Gastroesophageal sphincter (tissue), 4 donors: ENCODE results near the gene PUS1. TPM values are rescaled to one million over a fixed set of nuclear protein-coding genes. Genes with fewer than 3 reads are reported as not detected.

Source experiments
- ATAC-seq: fragments of 150-250 bp; one replicate; pipeline ENCODE4 v1.9.1; 2016; ENCODE audit warnings: mild to moderate bottlenecking, moderate library complexity
- H3K27ac ChIP-seq, 4 donors: fragments of 200-600 bp; sonication (generic) in 3 of 4; 1 replicate in 3 of 4; 2 replicates in 1 of 4; pipeline ENCODE4 v1.5.1; 2016 to 2019
- H3K27me3 ChIP-seq: fragments of 200-600 bp; sonication (generic); one replicate; pipeline ENCODE4 v1.5.1; 2019
- H3K36me3 ChIP-seq, 2 donors: fragments of 200-600 bp; sonication (generic); one replicate each; pipeline ENCODE4 v1.5.1; 2019; ENCODE audit warnings: control low read depth in 1 of 2
- H3K4me1 ChIP-seq, 3 donors: fragments of 200-600 bp; sonication (generic); 1 replicate in 2 of 3; 2 replicates in 1 of 3; pipeline ENCODE4 v1.5.1; 2016 to 2019; ENCODE audit warnings: control low read depth in 2 of 3
- H3K4me3 ChIP-seq, 2 donors: fragments of 200-600 bp; sonication (generic); one replicate each; pipeline ENCODE4 v1.5.1; 2019; ENCODE audit warnings: mild to moderate bottlenecking in 1 of 2, moderate library complexity in 1 of 2
- H3K9me3 ChIP-seq, 3 donors: fragments of 200-600 bp; sonication (generic); one replicate each; pipeline ENCODE4 v1.5.1; 2017 to 2019; ENCODE audit warnings: control low read depth in 2 of 3
- CTCF ChIP-seq, 4 experiments: fragments of 200-600 bp in 2 of 4; fragments of 450-650 bp in 2 of 4; sonication (generic) in 1 of 4; IDR thresholded peaks; one replicate each; pipeline ENCODE4 v1.5.1; 2017 to 2019; ENCODE audit warnings: antibody characterized with exemption in 4 of 4, mild to moderate bottlenecking in 2 of 4, moderate library complexity in 2 of 4
- EP300 ChIP-seq: sonication (generic); formaldehyde crosslinking; IDR thresholded peaks from one replicate; pipeline ENCODE4 v1.6.1; 2017; ENCODE audit warnings: antibody characterized with exemption, mild to moderate bottlenecking
- POLR2A ChIP-seq, 2 donors: fragments of 450-650 bp; IDR thresholded peaks; one replicate each; pipeline ENCODE4 v1.6.1; 2017; ENCODE audit warnings: antibody characterized with exemption in 2 of 2, mild to moderate bottlenecking in 2 of 2, moderate library complexity in 1 of 2
- POLR2AphosphoS5 ChIP-seq: sonication (generic); formaldehyde crosslinking; IDR thresholded peaks from one replicate; pipeline ENCODE4 v1.6.1; 2017; ENCODE audit warnings: antibody characterized with exemption
- WGBS, 2 donors: methylation state at CpG; one replicate each; pipeline ENCODE4 v1.1.5; 2018; ENCODE audit warnings: low coverage in 1 of 2; 5-methylcytosine and 5-hydroxymethylcytosine counted together
- total RNA-seq, 4 donors: library from RNA; depleted of rRNA; stranded (reverse); fragments of >200 nt; gene quantifications; one replicate each; pipeline ENCODE4 v1.1.0, GENCODE V29; 2016

Gene PUS1
- total RNA-seq, 4 donors from 2014 or later: 7.2 to 28.2 (median 13.1) TPM

DNA sequence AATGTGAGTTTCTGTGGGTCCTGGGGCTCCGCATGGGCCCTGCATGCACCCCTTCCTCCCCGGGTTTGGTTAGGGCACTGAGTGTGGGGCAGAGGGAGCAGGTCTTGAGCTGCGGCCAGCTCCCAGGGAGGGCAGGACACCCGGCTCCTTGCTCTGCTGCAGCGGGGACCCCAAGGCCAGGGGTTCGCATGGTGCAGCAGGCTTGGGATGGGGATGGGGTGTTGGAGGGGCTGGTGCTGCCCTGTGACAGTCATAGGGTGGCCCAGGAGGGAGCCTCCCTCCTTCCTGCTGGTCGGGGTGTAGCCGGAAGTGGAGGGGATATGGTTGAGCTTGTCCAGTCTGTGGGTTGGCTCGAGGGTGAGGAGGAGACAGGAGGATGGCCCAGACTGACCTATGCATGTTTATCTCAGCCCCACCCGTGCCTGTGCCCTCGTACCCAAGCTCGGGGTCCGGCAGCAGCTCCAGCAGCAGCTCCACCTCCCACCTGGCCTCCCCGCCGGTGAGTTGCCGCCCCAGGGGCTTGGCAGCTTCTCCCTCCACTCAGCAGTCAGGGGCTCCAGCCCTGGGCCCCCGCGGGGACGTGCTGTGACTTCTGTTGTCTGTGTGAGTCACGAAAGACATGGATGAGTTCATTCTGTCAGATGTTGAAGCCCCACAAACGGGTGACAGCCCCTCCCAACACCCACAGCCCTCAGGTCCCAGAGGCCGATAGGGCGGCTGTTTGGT is 18.6 kb upstream of the PUS1 start:
- Histone ChIP-seq H3K4me1 (peaks cover 0 to 33% (median 13%) of the 10 kb centered on the region in 3 donors), H3K9me3 (no peaks in the 10 kb centered on the region), H3K36me3 (peaks cover 0 to 94% of the 10 kb centered on the region in 2 donors), H3K27ac (no peak overlapping the region), H3K4me3 (no peak overlapping the region), H3K27me3 (no peaks in the 10 kb centered on the region)
- ATAC-seq: no peak
- TF ChIP-seq POLR2AphosphoS5: no peak
- TF ChIP-seq EP300: no peak
- WGBS, 2 donors: 20 to 33% methylated on average over 1 of the region's 23 CpGs

DNA sequence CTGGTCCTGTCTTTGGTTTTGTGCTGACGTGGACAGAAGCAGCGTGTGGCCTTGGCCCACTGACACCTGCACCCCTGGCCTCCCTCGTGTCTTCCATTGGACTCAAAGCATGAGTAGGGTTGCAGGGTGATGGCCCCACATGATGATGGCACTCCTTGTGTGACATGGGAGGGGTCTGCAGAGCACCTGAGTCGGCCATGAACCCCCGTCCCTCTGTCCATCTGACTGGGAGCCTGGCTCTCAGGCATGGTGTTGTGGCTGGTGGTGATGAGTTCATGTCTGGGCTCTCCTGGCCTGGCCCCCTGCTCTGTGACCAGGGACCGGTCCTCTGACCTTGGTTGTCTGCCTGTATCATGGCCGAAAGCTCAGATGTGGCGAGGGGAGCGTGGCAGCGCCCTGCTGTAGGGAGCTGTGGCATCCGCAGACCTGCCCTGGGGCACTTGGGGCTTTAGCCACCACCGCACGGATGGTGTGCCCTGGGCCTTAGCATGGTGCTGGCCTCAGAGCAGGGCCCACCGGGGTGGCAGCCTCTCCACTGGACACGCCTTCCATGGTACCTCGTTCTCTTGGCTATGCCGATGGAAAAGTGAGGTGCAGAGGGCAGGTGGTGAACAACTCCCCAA is 17.9 kb upstream of the PUS1 start:
- H3K36me3 ChIP-seq: peaks cover 0 to 100% of the 10 kb centered on the region in 2 donors
- no CpG with 5 or more reads among the region's 17 CpGs for WGBS, 2 donors
- peaks cover 0 to 26% (median 13%) of the 10 kb centered on the region in 3 donors for H3K4me1 ChIP-seq
- peak overlapping the region in 1 of 4 donors; percentile 48 for H3K27ac ChIP-seq
- H3K4me3 ChIP-seq: no peak overlapping the region
- no peaks in the 10 kb centered on the region for H3K27me3 ChIP-seq
- ATAC-seq: no peak
- TF ChIP-seq POLR2AphosphoS5 (no peak), EP300 (no peak), POLR2A (IDR thresholded peaks at IDR 0.05) (no peak), CTCF (IDR thresholded peaks at IDR 0.05) (no peak)
- H3K9me3 ChIP-seq: no peaks in the 10 kb centered on the region

DNA sequence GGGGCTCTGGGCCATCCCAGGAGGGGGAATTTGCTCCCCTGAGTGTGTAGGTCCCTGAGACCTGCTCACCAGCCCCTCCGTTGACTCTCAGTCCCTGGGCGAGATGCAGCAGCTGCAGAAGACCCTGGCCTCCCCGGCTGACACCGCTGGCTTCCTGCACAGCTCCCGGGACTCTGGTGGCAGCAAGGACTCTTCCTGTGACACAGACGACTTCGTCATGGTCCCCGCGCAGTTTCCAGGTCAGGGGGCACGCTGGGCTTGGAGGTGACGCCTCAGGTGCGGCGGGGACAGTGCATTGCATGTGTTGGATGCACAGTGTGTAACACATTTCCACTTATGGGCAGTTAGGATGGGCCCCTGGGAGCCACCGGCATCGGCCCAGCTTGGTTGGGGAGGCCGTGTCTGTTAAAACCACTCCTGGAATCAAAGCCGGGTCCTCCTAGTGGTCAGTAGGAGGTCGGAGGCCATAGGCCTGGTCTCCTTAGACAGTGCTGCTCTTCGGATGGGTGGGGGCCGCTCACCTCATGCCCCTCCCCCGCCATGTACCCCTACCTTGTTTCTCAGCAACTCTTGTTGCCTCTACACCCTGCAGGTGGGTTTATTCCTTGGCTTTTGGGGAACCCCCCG is 17.1 kb upstream of the PUS1 start:
- TF ChIP-seq POLR2A (IDR thresholded peaks at IDR 0.05): no peak
- TF ChIP-seq EP300: no peak
- no peak for TF ChIP-seq CTCF (IDR thresholded peaks at IDR 0.05)
- TF ChIP-seq POLR2AphosphoS5: no peak
- Histone ChIP-seq H3K27ac (peak overlapping the region in 3 of 4 donors; percentile 48 to 68 (median 67)), H3K4me3 (no peak overlapping the region), H3K27me3 (no peaks in the 10 kb centered on the region), H3K36me3 (peaks cover 0 to 99% of the 10 kb centered on the region in 2 donors), H3K9me3 (no peaks in the 10 kb centered on the region), H3K4me1 (peaks cover 0 to 19% (median 13%) of the 10 kb centered on the region in 3 donors)
- no peak for ATAC-seq
- WGBS, 2 donors: no CpG with 5 or more reads among the region's 22 CpGs

DNA sequence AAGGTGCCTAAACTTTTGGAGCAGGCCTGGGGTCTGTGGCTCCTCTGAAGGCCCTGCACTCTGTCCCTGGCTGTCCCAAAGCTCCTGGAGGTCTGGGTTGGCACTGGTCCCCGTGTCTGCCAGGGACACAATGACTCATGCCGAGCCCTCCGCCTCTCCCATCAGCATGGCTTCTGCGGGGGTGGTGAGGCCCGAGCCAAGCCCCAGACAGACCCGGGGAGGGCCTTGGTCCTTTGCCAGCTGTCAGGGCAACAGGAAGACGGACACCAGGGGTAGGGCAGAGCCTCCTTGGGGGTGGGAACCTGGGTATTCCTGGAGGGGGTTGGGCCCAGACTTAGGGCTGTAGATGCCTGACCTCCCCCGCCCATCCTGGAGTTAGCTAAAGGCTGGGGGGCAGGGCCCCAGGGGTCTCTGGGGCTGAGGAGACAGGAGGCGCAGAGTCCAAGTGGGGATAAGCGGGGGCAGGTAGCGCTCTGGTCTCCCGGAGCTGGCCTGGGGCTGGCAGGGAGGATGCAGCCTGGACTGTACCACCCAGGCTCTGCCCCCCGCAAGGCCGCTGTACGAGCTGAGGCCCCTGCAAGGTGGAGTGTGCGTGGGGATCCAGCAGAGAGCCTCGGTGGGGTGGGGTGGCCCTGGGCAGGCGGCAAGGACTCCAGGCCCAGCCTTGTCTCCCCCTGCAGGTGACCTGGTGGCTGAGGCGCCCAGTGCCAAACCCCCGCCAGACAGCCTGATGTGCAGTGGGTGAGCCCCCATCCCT is 16.4 kb upstream of the PUS1 start:
- TF ChIP-seq POLR2AphosphoS5 (peak; percentile 87), EP300 (no peak), POLR2A (IDR thresholded peaks at IDR 0.05) (no peak)
- H3K27ac ChIP-seq: peak overlapping the region in 3 of 4 donors; percentile 48 to 68 (median 67)
- no peaks in the 10 kb centered on the region for H3K9me3 ChIP-seq
- 50% methylated on average over 2 of the region's 20 CpGs; no CpG with 5 or more reads in 1 of the 2 donors for WGBS, 2 donors
- no peak overlapping the region for H3K4me3 ChIP-seq
- peaks cover 0 to 19% (median 13%) of the 10 kb centered on the region in 3 donors for H3K4me1 ChIP-seq
- peaks cover 0 to 98% of the 10 kb centered on the region in 2 donors for H3K36me3 ChIP-seq
- peak; percentile 77 for ATAC-seq
- H3K27me3 ChIP-seq: no peaks in the 10 kb centered on the region

- 80% methylated on average over 1 of the region's 8 CpGs; no CpG with 5 or more reads in 1 of the 2 donors for WGBS, 2 donors
- Histone ChIP-seq H3K9me3 (no peaks in the 10 kb centered on the region), H3K4me1 (peaks cover 0 to 19% (median 13%) of the 10 kb centered on the region in 3 donors), H3K27ac (no peak overlapping the region), H3K4me3 (no peak overlapping the region), H3K36me3 (peaks cover 0 to 97% of the 10 kb centered on the region in 2 donors), H3K27me3 (no peaks in the 10 kb centered on the region)
- TF ChIP-seq CTCF (IDR thresholded peaks at IDR 0.05) (no peak), EP300 (no peak), POLR2A (IDR thresholded peaks at IDR 0.05) (no peak), POLR2AphosphoS5 (no peak)
- ATAC-seq: no peak
Measured at GRCh38 chr12:131913666-131914065, 15.4 kb upstream of the PUS1 start.
